AG08396 (cell line): ENCODE results near the gene IL32.
"Not testable (repeated sequence)": the region's sequence is repeated elsewhere in the genome, so short reads cannot be mapped to it uniquely, and the experiment has no call there.

ENCODE experiments used
- DNase-seq: peaks from one replicate; pipeline ENCODE4 v3.0.0; 2012; ENCODE audit warnings: low spot score, mixed read lengths

The IL32 gene

GRCh38 chr16:3071655-3072054 is 6.2 kb downstream of the IL32 start:
- no peak for DNase-seq

- not testable (repeated sequence) for DNase-seq
Observed at GRCh38 chr16:3072148-3072547, 6.7 kb downstream of the IL32 start.

DNA sequence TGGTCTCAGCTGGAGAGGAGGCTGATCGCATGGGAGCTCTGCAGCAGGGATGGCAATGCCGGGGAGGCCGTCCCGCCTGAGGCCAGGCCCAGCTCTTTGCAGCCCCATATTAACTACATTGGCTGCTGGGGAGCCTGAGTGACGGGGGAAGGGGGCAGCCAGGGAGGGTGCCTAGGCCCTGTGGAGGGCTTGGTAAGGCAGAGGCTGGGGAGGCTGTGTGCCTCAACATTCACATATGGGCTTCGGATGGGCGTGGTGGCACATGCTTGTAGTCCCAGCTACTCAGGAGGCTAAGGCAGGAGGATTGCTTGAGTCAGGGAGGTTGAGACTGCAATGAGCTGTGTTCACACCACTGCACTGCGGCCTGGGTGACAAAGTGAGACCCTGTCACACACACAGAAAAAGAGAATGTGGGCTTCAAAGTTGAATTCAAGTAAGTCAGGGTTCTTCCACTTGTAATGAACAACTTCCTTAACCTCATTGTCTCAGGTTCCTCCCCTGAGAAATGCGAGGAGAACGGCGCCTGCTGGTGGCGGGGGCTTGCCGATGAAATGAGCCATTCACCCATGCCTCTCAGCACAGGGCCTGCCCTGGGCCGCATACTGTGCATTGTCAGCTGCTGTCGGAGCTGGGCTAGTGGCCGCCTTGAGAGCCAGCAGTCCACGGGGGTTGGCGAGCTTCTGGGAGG is 7.3 kb downstream of the IL32 start:
- DNase-seq, result not testable (repeated sequence)

DNA sequence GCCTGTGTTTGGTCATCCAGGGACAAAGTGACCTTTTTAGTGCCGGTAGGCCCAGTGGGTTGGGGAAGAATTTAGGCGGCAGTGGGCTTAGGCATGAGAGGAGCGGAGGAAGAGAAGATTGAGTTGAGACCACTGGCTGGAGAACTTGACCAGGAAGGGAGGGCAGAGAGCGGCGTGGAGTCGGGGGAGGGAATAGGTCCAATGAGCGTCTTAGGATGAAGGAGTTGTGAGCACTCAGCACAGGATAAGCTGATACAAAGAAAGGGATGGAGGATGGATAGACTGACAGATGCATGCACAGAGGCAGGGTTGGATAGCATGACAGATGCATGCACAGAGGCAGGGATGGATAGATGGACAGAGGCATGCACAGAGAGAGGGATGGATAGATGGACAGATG is 8.0 kb downstream of the IL32 start:
- DNase-seq, result no peak

GRCh38 chr16:3074860-3075522 is 9.6 kb downstream of the IL32 start:
- DNase-seq, result no peak

DNA sequence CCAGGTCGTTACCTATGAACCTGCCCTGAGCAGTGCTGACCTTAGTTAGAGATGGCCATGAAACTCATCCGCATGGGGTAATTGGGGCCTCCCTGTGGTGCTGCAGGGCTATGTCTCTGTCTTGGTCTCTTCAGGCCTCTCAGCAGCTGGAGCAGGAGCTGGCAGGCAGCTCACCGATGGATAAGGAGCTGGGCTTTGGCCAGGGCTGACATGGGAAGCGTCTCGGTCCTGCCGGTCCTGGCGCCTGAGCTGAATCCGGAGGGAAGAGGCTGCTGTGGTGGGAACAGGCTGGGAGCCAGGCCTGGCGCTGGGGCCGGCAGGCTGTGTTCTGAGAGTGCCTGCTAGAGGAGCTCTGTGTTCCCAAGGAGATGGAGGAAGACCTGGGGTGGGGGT is 10.1 kb downstream of the IL32 start:
- no peak for DNase-seq

GRCh38 chr16:3075946-3076345 is 10.5 kb downstream of the IL32 start:
- DNase-seq, result not testable (repeated sequence)

DNA sequence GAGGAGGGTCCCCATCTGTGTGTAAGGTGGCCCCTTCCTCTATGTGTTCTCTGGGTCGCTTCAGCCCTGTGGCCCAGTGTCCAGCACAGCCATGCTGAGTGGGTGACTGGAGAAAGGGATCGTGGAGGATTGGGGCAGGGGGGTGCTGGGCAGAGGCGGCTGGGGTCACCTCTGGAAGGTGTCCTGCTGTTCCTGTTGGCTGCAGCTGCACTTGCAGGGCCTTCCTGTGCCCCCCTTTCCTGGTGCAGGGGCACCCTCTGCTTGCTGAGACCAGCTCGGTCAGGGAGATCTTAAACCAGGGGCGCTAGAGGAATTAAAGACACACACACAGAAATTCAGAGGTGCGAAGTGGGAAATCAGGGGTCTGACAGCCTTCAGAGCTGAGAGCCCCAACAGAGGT is 11.1 kb downstream of the IL32 start:
- DNase-seq, result no peak

DNA sequence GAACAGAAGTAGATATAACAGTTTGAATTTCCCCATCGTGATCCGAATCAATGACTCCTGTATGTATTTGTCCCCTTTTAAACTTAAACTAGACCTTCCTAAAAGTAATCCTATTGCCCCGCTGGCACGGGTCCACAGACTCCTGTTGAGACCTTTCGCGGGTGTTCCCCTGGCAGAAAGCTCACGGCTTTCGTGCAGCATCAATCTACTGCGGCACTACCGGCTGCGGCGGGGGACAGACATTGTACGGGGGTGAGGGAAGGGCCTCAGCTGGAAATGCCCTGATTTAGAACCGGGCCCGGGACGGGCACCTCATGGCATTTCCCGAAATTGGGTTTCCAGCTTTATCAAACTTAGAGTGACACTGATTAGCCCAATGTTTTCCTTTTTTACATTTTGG is 14.6 kb downstream of the IL32 start:
- no peak for DNase-seq

DNA sequence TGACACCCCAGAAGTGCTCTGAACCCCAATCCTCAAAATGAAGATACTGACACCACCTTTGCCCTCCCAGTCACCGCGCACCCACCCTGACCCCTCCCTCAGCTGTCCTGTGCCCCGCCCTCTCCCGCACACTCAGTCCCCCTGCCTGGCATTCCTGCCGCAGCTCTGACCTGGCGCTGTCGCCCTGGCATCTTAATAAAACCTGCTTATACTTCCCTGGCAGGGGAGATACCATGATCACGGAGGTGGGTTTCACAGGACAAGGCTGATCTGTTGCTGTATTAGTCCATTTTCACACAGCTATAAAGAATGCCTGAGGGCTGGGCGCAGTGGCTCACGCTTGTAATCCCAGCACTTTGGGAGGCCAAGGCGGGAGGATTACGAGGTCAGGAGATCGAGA is 16.5 kb downstream of the IL32 start:
- not testable (repeated sequence) for DNase-seq

- DNase-seq, result not testable (repeated sequence)
Observed at GRCh38 chr16:3083408-3083807, 18.0 kb downstream of the IL32 start.

- DNase-seq, result no peak
Observed at GRCh38 chr16:3084491-3084890, 19.1 kb downstream of the IL32 start.

- DNase-seq, result no peak
Observed at GRCh38 chr16:3084969-3085670, 19.7 kb downstream of the IL32 start.

DNA sequence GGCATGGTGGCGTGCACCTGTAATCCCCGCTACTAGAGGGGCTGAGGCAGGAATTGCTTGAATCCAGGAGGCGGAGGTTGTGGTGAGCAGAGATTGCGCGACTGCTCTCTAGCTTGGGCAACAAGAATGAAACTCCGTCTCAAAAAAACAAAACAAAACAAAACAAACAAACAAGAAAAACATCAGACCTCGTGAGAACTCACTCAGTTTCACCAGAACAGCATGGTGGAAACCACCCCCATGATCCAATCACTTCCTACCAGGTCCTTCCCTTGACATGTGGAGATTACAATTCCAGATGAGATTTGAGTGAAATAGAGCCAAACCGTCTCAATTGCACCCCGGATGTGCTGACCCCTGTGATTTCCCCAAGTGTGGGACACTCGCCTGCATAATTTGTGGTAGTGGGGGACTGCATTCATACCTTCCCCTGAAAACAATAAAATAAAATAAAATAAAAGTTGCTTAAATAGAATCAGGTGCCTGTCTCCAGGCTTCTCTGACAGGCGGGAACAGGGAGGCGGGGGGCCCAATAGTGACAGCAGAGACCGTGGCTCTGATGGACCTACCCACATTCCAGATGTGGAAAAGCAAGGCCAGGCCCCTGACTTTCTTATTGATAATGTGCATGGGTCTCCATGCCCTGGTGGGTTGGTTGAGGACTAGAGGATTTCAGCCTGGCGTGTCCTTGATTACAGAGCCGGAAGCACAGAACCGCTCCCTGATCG is 20.6 kb downstream of the IL32 start:
- DNase-seq, result no peak

- no peak for DNase-seq
Observed at GRCh38 chr16:3086596-3087242, 21.3 kb downstream of the IL32 start.

DNA sequence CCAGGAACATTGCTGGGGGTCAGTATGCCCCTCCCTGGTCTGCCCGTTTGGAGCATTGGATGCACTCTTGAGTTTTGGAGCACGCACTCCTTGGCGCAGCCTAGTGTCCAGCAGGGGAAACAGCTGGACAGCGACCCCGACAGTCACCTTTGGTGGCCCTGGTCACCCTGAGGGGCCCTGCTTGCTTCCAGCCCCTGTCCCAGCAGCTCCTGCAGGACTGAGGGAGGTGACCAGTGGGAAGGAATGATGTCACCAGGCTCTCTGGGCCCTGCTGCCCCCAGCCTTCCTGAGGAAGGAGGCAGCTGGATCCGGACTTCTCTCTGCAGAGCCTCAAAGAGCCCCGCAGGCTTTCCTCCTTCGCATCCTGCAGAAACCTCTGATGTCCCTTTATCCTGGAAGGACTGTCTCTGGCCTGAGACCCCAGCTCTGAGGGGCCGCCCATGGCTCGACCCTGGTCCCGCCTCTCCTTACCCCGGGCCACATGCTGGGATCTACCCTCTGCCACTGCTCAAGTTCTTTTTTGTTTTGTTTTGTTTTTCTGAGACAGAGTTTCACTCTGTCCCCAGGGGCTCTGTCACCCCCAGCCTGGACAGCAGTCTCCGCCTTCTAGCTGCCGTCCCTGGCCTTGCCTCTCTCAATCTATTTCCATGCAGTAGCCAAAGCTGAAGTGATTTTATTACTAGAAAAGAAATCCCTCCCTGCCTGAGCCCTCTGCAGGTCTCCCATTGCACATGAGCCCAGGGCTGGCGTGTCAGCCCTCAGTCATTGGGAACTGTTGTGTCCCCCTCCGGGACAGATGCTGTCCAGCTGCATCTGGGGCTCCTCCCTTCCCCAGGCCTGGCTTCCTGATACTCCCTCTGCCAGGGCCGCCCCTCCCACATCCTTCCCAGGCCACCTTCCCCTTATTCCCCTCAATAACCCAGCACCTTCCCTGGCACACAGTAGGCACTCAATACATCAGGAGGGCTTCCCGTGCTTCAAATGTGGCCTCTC is 22.1 kb downstream of the IL32 start:
- no peak for DNase-seq

GRCh38 chr16:3088450-3088849 is 23.0 kb downstream of the IL32 start:
- no peak for DNase-seq

GRCh38 chr16:3088925-3089716 is 23.7 kb downstream of the IL32 start:
- no peak for DNase-seq

GRCh38 chr16:3089717-3090592 is 24.5 kb downstream of the IL32 start:
- no peak for DNase-seq
